A673 (cell line): ENCODE measurements around the gene TGFA. TPM values are rescaled to one million over a fixed set of nuclear protein-coding genes. Genes with fewer than 3 reads are reported as not detected.

Experiments
- BruUV-seq: library from RNA; stranded (reverse); fragments of 400-500 nt; replicated peaks from 2 replicates; lab custom pipeline; 2021; lab: Mats Ljungman, UMichigan
- CTCF ChIA-PET: fragments of 300-600 bp; sonication (Branson Sonifier 250); formaldehyde crosslinking; loops from one replicate; lab custom pipeline; 2022; ENCODE audit warnings: antibody characterized with exemption; lab: Charles Lee
- POLR2A ChIA-PET: fragments of 300-600 bp; sonication (Branson Sonifier 250); formaldehyde crosslinking; loops from one replicate; lab custom pipeline; 2022; ENCODE audit warnings: antibody characterized with exemption; ENCODE audit not compliant: low non-redundant PET; lab: Charles Lee
- DNase-seq: peaks from one replicate; pipeline ENCODE4 v3.0.0-alpha.2; 2015; ENCODE audit warnings: low spot score
- H3K27ac ChIP-seq: fragments of 200-600 bp; sonication (generic); 2 replicates; pipeline ENCODE4 v1.5.1; 2016; ENCODE audit warnings: mixed run types, low read depth, mild to moderate bottlenecking, mixed read lengths, antibody characterized with exemption, low read length; ENCODE audit not compliant: poor library complexity, severe bottlenecking
- H3K27me3 ChIP-seq: fragments of 200-600 bp; sonication (generic); replicated peaks from 2 replicates; pipeline ENCODE4 v1.6.1; 2017; ENCODE audit warnings: mixed run types, low read depth, mild to moderate bottlenecking, mixed read lengths, antibody characterized with exemption, low read length; ENCODE audit not compliant: insufficient read depth, poor library complexity
- H3K36me3 ChIP-seq: fragments of 200-600 bp; sonication (generic); 2 replicates; pipeline ENCODE4 v1.6.1; 2016; ENCODE audit warnings: mixed run types, mild to moderate bottlenecking, mixed read lengths, antibody characterized with exemption, low read length; ENCODE audit not compliant: insufficient read depth, poor library complexity, severe bottlenecking
- H3K4me1 ChIP-seq: fragments of 200-600 bp; sonication (generic); 2 replicates; pipeline ENCODE4 v1.6.1; 2017; ENCODE audit warnings: mixed run types, mild to moderate bottlenecking, mixed read lengths, antibody characterized with exemption, low read length; ENCODE audit not compliant: insufficient read depth, poor library complexity, severe bottlenecking
- H3K4me3 ChIP-seq: fragments of 200-600 bp; sonication (generic); 2 replicates; pipeline ENCODE4 v1.5.1; 2016; ENCODE audit warnings: low read depth, mixed run types, mild to moderate bottlenecking, mixed read lengths, low read length; ENCODE audit not compliant: poor library complexity, severe bottlenecking
- H3K9me3 ChIP-seq: fragments of 200-600 bp; sonication (generic); 2 replicates; pipeline ENCODE4 v1.6.1; 2016; ENCODE audit warnings: mixed run types, low read depth, mild to moderate bottlenecking, mixed read lengths, antibody characterized with exemption, low read length; ENCODE audit not compliant: poor library complexity, severe bottlenecking
- EZH2 ChIP-seq: fragments of 200-600 bp; sonication (generic); IDR thresholded peaks from 2 replicates; pipeline ENCODE4 v1.6.1; 2017; ENCODE audit warnings: borderline replicate concordance, low read depth, mild to moderate bottlenecking, mixed read lengths, antibody characterized with exemption, low read length; ENCODE audit not compliant: poor library complexity, severe bottlenecking
- intact Hi-C: fragments of 100-400 bp; cut with micrococcal nuclease; formaldehyde crosslinking; loops from one replicate; pipeline ENCODE4 v1.10.0; 2022; ENCODE audit not compliant: unreplicated experiment
- total RNA-seq: library from RNA; stranded (reverse); gene quantifications from 2 replicates; pipeline ENCODE4 v1.2.3, GENCODE V29; 2021
- TF ChIP-seq, protein P1 (sequence below): fragments of 300-800, 200-600 bp; sonication (generic); conservative IDR thresholded peaks from 2 replicates; pipeline ENCODE4 v1.5.1; 2017; ENCODE audit warnings: low read depth, mild to moderate bottlenecking, antibody characterized with exemption, low read length, moderate library complexity, mixed read lengths

TGFA gene
- total RNA-seq, 1 experiment from 2014 or later, result 0.13 TPM

DNA sequence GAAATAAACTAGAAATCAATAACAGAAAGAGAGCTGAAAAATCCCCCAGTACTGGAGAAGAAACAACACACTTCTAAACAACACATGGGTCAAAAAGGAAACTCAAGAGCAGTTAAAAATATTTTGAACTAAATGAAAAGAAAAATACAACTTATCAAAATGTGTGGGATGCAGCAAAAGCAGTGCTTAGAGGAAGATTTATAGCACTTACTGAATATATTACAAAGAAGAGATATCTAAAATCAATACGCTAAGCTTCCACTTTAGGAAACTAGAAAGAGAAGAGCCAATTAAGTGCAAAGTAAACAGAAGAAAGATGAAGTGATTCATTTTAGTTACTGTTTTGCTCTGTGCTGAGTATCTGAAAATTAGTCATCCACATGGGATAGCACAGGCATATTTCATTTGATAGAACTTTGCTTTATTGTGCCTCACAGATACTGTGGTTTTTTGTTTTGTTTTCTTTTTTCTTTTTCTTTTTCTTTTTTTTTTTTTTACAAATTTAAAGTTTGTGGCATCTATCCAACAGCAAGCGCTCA is 17.0 kb downstream of the TGFA start:
- H3K9me3 ChIP-seq, result no peaks in the 10 kb centered on the region
- TF ChIP-seq, protein P1, sequence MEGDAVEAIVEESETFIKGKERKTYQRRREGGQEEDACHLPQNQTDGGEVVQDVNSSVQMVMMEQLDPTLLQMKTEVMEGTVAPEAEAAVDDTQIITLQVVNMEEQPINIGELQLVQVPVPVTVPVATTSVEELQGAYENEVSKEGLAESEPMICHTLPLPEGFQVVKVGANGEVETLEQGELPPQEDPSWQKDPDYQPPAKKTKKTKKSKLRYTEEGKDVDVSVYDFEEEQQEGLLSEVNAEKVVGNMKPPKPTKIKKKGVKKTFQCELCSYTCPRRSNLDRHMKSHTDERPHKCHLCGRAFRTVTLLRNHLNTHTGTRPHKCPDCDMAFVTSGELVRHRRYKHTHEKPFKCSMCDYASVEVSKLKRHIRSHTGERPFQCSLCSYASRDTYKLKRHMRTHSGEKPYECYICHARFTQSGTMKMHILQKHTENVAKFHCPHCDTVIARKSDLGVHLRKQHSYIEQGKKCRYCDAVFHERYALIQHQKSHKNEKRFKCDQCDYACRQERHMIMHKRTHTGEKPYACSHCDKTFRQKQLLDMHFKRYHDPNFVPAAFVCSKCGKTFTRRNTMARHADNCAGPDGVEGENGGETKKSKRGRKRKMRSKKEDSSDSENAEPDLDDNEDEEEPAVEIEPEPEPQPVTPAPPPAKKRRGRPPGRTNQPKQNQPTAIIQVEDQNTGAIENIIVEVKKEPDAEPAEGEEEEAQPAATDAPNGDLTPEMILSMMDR, result no peak
- no peak for TF ChIP-seq EZH2
- intact Hi-C loops, result no loop called here
- H3K4me1 ChIP-seq, result no peaks in the 10 kb centered on the region
- peaks cover 14% of the 10 kb centered on the region for H3K27me3 ChIP-seq
- H3K4me3 ChIP-seq, result no peak overlapping the region
- CTCF ChIA-PET, result no interaction called here
- no peak overlapping the region for H3K27ac ChIP-seq
- DNase-seq, result no peak
- BruUV-seq, result no TSS peak
- no peaks in the 10 kb centered on the region for H3K36me3 ChIP-seq
- POLR2A ChIA-PET, result no interaction called here

DNA sequence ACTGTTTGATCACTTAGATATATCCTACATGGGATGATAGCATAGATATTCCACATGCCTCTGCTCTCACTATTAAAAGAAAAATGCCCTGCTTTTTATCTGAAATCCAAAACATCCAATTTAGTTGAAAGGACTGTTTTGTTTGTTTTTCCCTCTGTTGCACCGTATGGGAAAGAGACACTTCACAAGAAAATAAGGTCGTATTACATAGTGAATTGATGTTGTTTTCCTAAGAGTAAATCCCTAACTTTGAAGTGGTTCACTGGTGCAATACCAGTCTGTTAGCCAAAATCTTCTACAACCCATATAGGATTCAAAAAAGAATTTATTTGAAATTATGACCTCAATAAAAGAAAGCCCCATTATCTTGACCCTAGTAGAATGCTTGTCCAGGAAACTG is 18.1 kb downstream of the TGFA start:
- no TSS peak for BruUV-seq
- CTCF ChIA-PET, result no interaction called here
- POLR2A ChIA-PET, result no interaction called here

DNA sequence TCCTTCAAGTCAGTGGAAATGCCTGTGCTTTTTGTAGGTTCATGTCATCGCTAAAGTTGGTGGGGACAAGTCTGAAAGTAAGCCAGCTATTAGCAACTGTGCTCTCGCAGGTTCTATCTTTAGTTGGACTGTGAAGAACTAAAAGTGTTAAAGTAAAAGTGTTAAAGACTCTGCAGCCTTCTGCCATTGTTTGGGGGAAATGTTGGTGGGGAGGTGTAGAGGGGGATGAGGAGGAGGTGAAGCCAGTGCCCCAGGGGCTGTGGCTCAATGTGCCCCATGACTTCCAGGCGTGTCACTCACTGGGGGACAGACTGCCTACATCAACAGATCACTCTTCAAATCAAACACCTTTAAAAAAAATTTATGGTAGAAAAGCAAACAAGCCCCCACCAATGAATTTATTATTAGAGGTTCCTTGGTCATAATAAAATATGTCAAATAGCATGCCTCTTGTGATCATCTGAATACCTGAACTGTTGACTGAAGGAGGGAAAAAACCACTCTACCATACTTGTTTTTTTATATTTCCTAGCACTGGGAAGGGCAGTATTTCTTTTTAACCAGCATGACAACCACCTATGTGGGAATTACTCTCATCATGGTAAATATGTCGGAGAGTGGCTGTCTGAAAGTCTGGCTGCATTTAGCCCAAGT is 19.3 kb downstream of the TGFA start:
- intact Hi-C loops, result no loop called here
- Histone ChIP-seq H3K27me3 (peaks cover 14% of the 10 kb centered on the region), H3K4me3 (no peak overlapping the region), H3K9me3 (no peaks in the 10 kb centered on the region), H3K36me3 (no peaks in the 10 kb centered on the region), H3K4me1 (no peaks in the 10 kb centered on the region), H3K27ac (no peak overlapping the region)
- no TSS peak for BruUV-seq
- ChIA-PET POLR2A (no interaction called here), CTCF (no interaction called here)
- no peak for DNase-seq
- no peak for TF ChIP-seq EZH2
- TF ChIP-seq, protein P1, result no peak

More for the DNA sequence above, 18.1 kb downstream of the TGFA start:
- H3K36me3 ChIP-seq, result no peaks in the 10 kb centered on the region
- TF ChIP-seq EZH2, result no peak
- TF ChIP-seq, protein P1, result no peak
- H3K4me1 ChIP-seq, result no peaks in the 10 kb centered on the region
- H3K27ac ChIP-seq, result no peak overlapping the region
- no peaks in the 10 kb centered on the region for H3K9me3 ChIP-seq
- H3K27me3 ChIP-seq, result peaks cover 14% of the 10 kb centered on the region
- intact Hi-C loops, result no loop called here
- H3K4me3 ChIP-seq, result no peak overlapping the region
- DNase-seq, result no peak
